ENCODE data around the gene ENOPH1.

- TF ChIP-seq POLR2A (IDR thresholded peaks at IDR 0.05) (no peak), CTCF (IDR thresholded peaks at IDR 0.05) (no peak)
Measured at GRCh38 chr4:82501154-82501442, 70.7 kb downstream of the ENOPH1 start.
